ENCODE measurements around the gene IPO5. TPM values are rescaled to one million over a fixed set of nuclear protein-coding genes. Genes with fewer than 3 reads are reported as not detected.

The IPO5 gene
- total RNA-seq, 4 donors from 2014 or later = 34.0 to 134 (median 78.6) TPM

DNA sequence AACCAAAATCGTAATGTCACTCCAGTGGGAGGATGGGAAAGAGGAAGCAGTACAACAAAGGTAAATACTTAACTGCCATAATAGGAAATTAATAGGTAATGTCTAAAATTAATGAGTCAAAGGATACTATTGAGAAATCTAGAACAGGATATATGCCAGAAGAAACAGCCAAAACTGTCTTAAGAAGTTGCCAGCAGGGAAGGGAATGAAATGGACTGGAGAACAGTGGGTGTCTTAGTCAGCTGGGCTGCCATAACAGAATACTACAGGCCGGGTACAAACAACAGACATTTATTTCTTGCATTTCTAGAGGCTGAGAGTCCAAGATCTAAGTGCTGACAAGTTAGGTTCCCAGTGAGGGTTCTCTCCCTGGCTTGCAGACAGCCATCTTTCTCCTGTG, 40.3 kb upstream of the IPO5 start:
- intact Hi-C loops (cut with DNase I) = no loop called here

DNA sequence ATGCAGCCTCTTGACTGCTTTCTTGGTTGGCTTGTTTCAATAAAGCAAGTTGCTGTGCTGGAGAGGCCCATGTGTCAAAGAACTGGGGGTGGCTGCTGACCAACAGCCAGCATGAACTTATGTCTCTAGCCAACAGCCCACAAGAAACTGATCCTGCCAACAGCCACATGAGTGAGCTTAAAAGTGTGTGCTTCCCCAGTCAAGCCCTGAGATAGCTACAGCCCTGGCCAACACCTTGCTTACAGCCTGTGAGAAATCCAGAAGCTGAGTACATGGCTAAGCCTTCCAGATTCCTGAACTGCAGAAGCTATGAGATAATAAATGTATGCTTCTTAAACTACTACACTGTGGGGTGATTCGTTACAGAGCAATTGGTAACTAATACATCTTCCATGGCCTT, 38.9 kb upstream of the IPO5 start:
- H3K9me3 ChIP-seq = no peaks in the 10 kb centered on the region
- no peaks in the 10 kb centered on the region for H3K4me1 ChIP-seq
- intact Hi-C loops (cut with DNase I) = no loop called here
- no peaks in the 10 kb centered on the region for H3K36me3 ChIP-seq
- no peak overlapping the region for H3K27ac ChIP-seq
- H3K4me3 ChIP-seq = no peak overlapping the region
- WGBS, 2 donors = 50 to 56% methylated on average over 1 of the region's 1 CpG
- no peaks in the 10 kb centered on the region for H3K27me3 ChIP-seq
- DNase-seq = no peak
- TF ChIP-seq POLR2A (IDR thresholded peaks at IDR 0.05) = no peak
- TF ChIP-seq, protein P1, sequence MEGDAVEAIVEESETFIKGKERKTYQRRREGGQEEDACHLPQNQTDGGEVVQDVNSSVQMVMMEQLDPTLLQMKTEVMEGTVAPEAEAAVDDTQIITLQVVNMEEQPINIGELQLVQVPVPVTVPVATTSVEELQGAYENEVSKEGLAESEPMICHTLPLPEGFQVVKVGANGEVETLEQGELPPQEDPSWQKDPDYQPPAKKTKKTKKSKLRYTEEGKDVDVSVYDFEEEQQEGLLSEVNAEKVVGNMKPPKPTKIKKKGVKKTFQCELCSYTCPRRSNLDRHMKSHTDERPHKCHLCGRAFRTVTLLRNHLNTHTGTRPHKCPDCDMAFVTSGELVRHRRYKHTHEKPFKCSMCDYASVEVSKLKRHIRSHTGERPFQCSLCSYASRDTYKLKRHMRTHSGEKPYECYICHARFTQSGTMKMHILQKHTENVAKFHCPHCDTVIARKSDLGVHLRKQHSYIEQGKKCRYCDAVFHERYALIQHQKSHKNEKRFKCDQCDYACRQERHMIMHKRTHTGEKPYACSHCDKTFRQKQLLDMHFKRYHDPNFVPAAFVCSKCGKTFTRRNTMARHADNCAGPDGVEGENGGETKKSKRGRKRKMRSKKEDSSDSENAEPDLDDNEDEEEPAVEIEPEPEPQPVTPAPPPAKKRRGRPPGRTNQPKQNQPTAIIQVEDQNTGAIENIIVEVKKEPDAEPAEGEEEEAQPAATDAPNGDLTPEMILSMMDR (IDR thresholded peaks at IDR 0.05) = no peak

More for the DNA sequence above, 40.3 kb upstream of the IPO5 start:
- WGBS, 2 donors = 58 to 70% methylated on average over 2 of the region's 2 CpGs
- Histone ChIP-seq H3K4me1 (no peaks in the 10 kb centered on the region), H3K27ac (no peak overlapping the region), H3K9me3 (no peaks in the 10 kb centered on the region), H3K36me3 (no peaks in the 10 kb centered on the region), H3K4me3 (no peak overlapping the region), H3K27me3 (no peaks in the 10 kb centered on the region)
- no peak for DNase-seq
- TF ChIP-seq, protein P1 (IDR thresholded peaks at IDR 0.05) = no peak
- no peak for TF ChIP-seq POLR2A (IDR thresholded peaks at IDR 0.05)

DNA sequence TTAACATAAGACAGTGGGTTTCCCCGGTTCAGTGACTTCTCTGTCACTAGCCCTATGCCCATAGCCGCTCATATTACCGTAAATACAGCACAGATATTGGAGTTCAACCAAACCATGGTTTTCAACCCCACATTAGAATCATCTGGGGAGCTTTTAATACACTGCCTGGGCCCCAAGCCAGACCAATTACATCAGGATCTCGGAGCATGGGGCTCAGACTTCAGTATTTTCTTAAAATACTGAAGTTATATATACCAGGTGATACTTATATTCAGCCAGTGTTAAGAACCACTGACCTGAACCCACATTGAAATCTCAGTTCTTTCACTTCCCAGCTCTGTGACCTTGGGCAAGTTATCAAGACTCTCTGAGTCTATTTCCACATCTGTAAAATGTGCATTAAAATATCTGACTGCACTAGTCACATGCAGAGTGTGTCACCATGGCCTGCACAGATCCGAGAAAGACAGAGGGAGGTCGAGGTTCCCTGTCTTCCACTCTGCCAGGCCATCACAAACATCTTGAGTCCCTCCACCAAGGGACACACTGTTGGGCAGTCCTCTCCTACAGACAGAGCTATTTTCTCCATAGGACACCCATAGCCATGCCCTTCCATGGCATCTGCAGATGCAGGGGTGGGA, 32.2 kb upstream of the IPO5 start:
- WGBS, 2 donors = 72 to 75% methylated on average over 6 of the region's 6 CpGs
- H3K4me1 ChIP-seq = no peaks in the 10 kb centered on the region
- H3K4me3 ChIP-seq = no peak overlapping the region
- no peak overlapping the region for H3K27ac ChIP-seq
- H3K36me3 ChIP-seq = no peaks in the 10 kb centered on the region
- intact Hi-C loops (cut with DNase I) = no loop called here
- DNase-seq = no peak
- no peaks in the 10 kb centered on the region for H3K27me3 ChIP-seq
- TF ChIP-seq POLR2A (IDR thresholded peaks at IDR 0.05) = no peak
- TF ChIP-seq, protein P1 (IDR thresholded peaks at IDR 0.05) = no peak
- no peaks in the 10 kb centered on the region for H3K9me3 ChIP-seq

DNA sequence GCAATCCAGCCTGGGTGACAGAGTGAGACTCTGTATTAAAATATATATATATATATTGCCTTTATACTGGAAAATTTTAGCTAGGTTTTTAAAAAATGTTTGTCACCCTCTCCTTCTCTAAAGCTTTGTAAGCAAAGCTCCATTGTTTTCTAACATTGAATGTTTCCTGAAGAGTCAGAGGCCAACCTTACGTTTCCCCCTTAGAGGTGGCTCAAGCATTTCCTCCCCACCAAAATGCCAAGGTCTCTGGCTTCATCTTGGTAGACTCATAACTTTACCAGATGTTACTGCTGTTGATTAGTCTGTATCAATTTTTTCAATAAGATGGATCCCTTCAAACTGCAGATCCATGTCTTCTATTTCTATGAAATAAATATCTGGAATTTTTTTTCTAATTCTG, 25.2 kb upstream of the IPO5 start:
- no peak for DNase-seq
- no peaks in the 10 kb centered on the region for H3K4me1 ChIP-seq
- no peak overlapping the region for H3K4me3 ChIP-seq
- intact Hi-C loops (cut with DNase I) = no loop called here
- TF ChIP-seq POLR2A (IDR thresholded peaks at IDR 0.05) = no peak
- TF ChIP-seq, protein P1 (IDR thresholded peaks at IDR 0.05) = no peak
- no peaks in the 10 kb centered on the region for H3K9me3 ChIP-seq
- no peaks in the 10 kb centered on the region for H3K36me3 ChIP-seq
- no peaks in the 10 kb centered on the region for H3K27me3 ChIP-seq
- WGBS, 2 donors = 47 to 53% methylated on average over 1 of the region's 1 CpG
- no peak overlapping the region for H3K27ac ChIP-seq

DNA sequence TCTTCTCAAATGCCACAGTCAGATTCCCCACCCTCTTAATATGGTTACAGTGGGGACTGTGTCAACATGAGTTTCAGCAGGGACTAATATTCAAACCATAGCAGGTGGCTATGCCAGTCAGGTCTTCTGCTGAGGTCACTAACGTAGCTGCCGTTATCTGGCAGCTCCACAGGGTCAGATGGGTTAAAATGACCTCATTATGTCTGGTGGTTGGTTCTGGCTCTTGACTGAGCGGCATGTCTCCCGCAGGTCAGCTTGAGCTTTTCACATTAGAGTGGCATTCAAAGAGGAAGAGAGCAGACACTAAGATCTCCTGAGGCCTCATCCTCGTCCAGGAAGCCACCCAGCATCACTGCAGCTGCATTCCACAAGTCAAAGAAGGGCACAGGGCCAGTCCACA, 21.4 kb upstream of the IPO5 start:
- Histone ChIP-seq H3K4me1 (no peaks in the 10 kb centered on the region), H3K9me3 (no peaks in the 10 kb centered on the region), H3K36me3 (no peaks in the 10 kb centered on the region), H3K4me3 (no peak overlapping the region), H3K27ac (no peak overlapping the region), H3K27me3 (no peaks in the 10 kb centered on the region)
- DNase-seq = no peak
- no peak for TF ChIP-seq POLR2A (IDR thresholded peaks at IDR 0.05)
- TF ChIP-seq, protein P1 (IDR thresholded peaks at IDR 0.05) = no peak
- intact Hi-C loops (cut with DNase I) = no loop called here
- 56 to 80% methylated on average over 5 of the region's 5 CpGs for WGBS, 2 donors
